Astrocyte of the spinal cord (primary cell): ENCODE data around the gene UBL3.

Source experiments
- DNase-seq: peaks from one replicate; pipeline ENCODE4 v3.0.0; 2011; ENCODE audit warnings: low read depth, low spot score
- H3K4me3 ChIP-seq: 2 replicates; pipeline ENCODE4 v1.5.1; 2011; ENCODE audit warnings: low read depth, mild to moderate bottlenecking, low read length, moderate library complexity
- in situ Hi-C: cut with HindIII; loops from 2 replicates; pipeline ENCODE4 v1.10.0; 2017; ENCODE audit warnings: low sequenced_read_pairs
- TF ChIP-seq, protein P1 (sequence below): IDR thresholded peaks from 2 replicates; pipeline ENCODE4 v1.5.1; 2012; ENCODE audit warnings: low read depth, mild to moderate bottlenecking, low read length, inconsistent platforms

The UBL3 gene

DNA sequence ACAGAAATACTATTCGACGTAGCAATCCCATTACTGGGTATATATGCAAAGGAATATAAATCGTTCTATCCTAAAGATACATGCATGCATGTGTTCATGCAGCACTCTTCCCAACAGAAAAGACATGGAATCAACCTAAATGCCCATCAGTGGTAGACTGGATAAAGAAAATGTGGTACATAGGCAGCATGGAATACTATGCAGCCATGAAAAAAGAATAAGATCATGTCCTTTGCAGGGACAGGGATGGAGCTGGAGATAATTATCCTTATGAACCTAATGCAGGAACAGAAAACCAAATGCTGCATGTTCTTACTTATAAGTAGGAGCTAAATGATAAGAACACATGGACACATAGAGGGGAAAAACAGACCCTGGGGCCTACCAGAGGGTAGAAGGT, 89.3 kb downstream of the UBL3 start:
- DNase-seq: no peak
- TF ChIP-seq, protein P1, sequence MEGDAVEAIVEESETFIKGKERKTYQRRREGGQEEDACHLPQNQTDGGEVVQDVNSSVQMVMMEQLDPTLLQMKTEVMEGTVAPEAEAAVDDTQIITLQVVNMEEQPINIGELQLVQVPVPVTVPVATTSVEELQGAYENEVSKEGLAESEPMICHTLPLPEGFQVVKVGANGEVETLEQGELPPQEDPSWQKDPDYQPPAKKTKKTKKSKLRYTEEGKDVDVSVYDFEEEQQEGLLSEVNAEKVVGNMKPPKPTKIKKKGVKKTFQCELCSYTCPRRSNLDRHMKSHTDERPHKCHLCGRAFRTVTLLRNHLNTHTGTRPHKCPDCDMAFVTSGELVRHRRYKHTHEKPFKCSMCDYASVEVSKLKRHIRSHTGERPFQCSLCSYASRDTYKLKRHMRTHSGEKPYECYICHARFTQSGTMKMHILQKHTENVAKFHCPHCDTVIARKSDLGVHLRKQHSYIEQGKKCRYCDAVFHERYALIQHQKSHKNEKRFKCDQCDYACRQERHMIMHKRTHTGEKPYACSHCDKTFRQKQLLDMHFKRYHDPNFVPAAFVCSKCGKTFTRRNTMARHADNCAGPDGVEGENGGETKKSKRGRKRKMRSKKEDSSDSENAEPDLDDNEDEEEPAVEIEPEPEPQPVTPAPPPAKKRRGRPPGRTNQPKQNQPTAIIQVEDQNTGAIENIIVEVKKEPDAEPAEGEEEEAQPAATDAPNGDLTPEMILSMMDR: no peak
- in situ Hi-C loops: no loop called here

DNA sequence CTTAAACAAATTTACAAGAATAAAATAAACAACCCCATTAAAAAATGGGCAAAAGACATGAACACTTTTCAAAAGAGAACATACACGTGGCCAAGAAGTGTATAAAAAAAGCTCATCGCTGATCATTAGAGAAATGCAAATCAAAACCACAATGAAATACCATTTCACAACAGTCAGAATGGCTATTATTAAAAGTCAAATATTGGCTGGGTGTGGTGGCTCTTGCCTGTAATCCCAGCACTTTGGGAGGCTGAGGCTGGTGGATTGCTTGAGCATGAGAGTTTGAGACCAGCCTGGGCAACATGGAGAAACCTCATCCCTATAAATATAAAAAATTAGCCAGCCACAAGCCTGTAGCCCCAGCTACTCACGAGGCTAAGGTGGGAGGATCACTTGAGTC, 89.9 kb downstream of the UBL3 start:
- in situ Hi-C loops: no loop called here
- TF ChIP-seq, protein P1: no peak

More for the DNA sequence above, 89.3 kb downstream of the UBL3 start:
- no peak overlapping the region for H3K4me3 ChIP-seq

DNA sequence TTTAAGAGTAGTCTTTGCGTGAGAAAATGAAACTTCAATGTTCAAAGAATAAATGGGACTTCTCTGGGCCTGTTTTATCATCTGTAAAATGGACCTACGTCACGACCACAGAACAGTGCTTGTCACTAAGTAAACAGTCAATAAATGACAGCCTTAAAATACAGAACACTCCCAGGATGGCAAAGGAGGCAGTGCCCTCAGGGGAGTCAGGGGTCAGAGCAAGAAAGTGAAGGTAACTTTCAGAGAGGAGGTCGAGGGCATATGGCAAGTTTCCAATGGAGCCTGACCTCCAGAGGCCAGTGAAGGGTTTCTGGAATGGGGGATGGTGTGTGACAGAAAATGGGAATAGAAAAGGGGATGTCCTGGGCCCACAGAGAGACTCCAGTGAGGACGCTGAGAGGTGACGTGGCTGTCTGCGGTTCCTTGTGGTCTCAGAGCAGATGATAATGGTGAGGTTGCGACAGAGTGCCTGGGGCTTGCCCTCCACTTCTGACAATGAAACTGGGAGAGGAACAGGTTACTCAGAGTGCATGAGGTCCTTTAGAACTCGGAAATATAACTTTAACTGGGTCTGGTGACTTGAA, 91.8 kb downstream of the UBL3 start:
- in situ Hi-C loops: no loop called here
- no peak overlapping the region for H3K4me3 ChIP-seq
- no peak for DNase-seq
- TF ChIP-seq, protein P1: no peak

More for the DNA sequence above, 89.9 kb downstream of the UBL3 start:
- no peak for DNase-seq
- H3K4me3 ChIP-seq: no peak overlapping the region

DNA sequence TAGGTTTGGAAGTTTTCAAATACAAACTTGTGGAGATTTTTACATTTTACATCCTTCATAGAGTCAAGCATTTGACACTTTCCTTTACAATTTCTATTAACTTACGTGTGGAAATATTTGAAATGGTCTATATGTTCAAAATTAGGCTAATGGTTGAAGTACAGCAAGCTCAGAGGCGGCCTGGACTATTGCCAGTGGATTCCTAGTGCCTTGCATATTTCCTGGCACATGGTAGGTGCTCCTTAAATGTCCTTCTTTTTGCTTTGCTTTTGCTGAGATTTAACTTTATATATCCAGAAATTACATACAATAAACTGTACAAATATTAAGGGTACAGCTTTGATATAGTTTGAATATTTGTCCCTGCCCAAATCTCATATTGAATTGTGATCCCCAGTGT, 93.9 kb downstream of the UBL3 start:
- peak; percentile 19 for DNase-seq
- TF ChIP-seq, protein P1: no peak
- in situ Hi-C loops: no loop called here
- no peak overlapping the region for H3K4me3 ChIP-seq

DNA sequence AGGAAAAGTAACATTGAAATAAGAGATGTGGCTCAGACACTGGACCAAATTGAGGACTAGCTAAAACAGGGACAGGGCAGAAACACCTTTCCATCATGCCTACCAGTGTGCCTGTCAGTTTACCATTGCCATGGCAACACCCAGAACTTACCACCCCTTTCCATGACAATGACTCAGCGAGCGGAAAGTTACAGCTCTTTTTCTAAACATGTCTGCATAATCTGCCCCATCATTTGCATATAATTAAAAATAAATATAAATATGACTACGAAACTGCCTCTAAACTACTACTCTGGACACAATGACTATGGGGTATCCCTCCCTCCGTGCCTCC, 96.0 kb downstream of the UBL3 start:
- in situ Hi-C loops: no loop called here

DNA sequence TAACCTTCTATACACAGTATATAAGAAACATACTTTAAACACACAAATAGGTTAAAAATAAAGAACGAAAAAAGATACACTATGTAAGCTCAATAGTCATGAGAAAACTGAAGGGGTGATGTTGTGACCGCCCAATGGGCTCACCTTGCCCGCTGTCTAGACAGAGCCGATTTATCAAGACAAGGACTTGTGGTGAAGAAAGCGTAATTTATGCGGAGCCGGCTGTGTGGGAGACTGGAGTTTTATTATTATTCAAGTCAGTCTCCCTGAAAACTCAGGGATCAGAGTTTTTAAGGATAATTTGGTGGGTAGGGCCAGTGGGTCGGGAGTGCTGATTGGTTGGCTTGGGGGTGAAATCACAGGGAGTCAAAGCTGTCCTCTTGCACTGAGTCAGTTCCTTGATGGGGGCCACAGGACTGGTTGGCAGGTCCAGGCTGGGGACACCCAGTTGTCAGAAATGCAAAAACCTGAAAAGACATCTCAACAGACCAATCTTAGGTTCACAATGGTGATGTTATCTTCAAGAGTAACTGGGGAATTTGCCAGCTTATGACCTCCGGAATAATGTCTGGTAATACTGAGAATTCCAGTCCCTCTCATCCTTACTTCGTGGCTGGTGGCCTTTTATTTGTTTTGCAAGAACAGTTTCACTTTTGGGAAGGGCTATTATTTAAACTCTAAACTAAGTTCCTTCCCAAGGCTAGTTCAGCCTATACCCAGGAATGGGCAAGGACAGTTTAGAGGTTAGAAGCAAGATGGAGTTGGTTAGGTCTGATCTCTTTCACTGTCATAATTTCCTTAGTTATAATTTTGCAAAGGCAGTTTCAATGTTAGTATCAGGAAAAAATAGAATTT, 96.6 kb downstream of the UBL3 start:
- in situ Hi-C loops: no loop called here
- TF ChIP-seq, protein P1: no peak
- H3K4me3 ChIP-seq: no peak overlapping the region
- peak; percentile 19 for DNase-seq

More for the DNA sequence above, 96.0 kb downstream of the UBL3 start:
- DNase-seq: peak; percentile 49
- TF ChIP-seq, protein P1: no peak
- H3K4me3 ChIP-seq: no peak overlapping the region
